Immature natural killer cell (primary cell): ENCODE measurements around the gene VPS33B. TPM values are rescaled to one million over a fixed set of nuclear protein-coding genes. Genes with fewer than 3 reads are reported as not detected.

Experiments
- DNase-seq, 3 donors: peaks; one replicate each; pipeline ENCODE4 v3.0.0; 2022; ENCODE audit warnings: mixed read lengths in 1 of 3
- H3K27ac Mint-ChIP-seq, 6 donors: one replicate each; pipeline ENCODE4 v1.8.0; 2020; ENCODE audit warnings: mixed read lengths in 6 of 6, mild to moderate bottlenecking in 5 of 6, inconsistent platforms in 4 of 6, moderate library complexity in 3 of 6
- H3K27me3 Mint-ChIP-seq, 3 donors: one replicate each; pipeline ENCODE4 v1.8.0; 2020 to 2021; ENCODE audit warnings: low read depth in 3 of 3, mild to moderate bottlenecking in 3 of 3, mixed read lengths in 3 of 3, moderate library complexity in 3 of 3, inconsistent platforms in 1 of 3
- H3K36me3 Mint-ChIP-seq, 3 donors: one replicate each; pipeline ENCODE4 v1.8.0; 2020; ENCODE audit warnings: mixed read lengths in 3 of 3, inconsistent platforms in 2 of 3, mild to moderate bottlenecking in 2 of 3
- H3K4me1 Mint-ChIP-seq, 2 donors: one replicate each; pipeline ENCODE4 v1.8.0; 2020; ENCODE audit warnings: inconsistent platforms in 2 of 2, mild to moderate bottlenecking in 2 of 2, mixed read lengths in 2 of 2, moderate library complexity in 1 of 2
- H3K4me3 Mint-ChIP-seq, 5 donors: one replicate each; pipeline ENCODE4 v1.8.0; 2020; ENCODE audit warnings: mild to moderate bottlenecking in 5 of 5, mixed read lengths in 5 of 5, inconsistent platforms in 3 of 5, moderate library complexity in 3 of 5
- H3K9me3 Mint-ChIP-seq, 6 donors: one replicate each; pipeline ENCODE4 v1.8.0; 2020; ENCODE audit warnings: mild to moderate bottlenecking in 6 of 6, mixed read lengths in 6 of 6, inconsistent platforms in 4 of 6, moderate library complexity in 3 of 6
- polyA plus RNA-seq, 3 donors: library from polyadenylated mRNA; unstranded; fragments of 300-500 nt; fragmentation: Illumina TruSeq; gene quantifications; one replicate each; pipeline ENCODE4 v1.2.3, GENCODE V29; 2021

VPS33B gene
- polyA plus RNA-seq, 3 donors from 2014 or later = 4.2 to 10.5 (median 4.7) TPM

GRCh38 chr15:90957791-90958190 is 64.6 kb downstream of the VPS33B start:
- DNase-seq = no peak
- Mint-ChIP-seq H3K4me3 (peak overlapping the region; percentile 52 to 74 (median 70)), H3K9me3 (no peaks in the 10 kb centered on the region), H3K27ac (peak overlapping the region in 2 of 6 donors; percentile 36 to 77), H3K27me3 (peaks cover 0 to 2% (median 0%) of the 10 kb centered on the region in 3 donors), H3K36me3 (peaks cover 0 to 14% (median 9%) of the 10 kb centered on the region in 3 donors), H3K4me1 (peaks cover 10 to 19% of the 10 kb centered on the region in 2 donors)

- Mint-ChIP-seq H3K27ac (peak overlapping the region in 2 of 6 donors; percentile 36 to 77), H3K27me3 (peaks cover 0 to 2% (median 0%) of the 10 kb centered on the region in 3 donors), H3K9me3 (no peaks in the 10 kb centered on the region), H3K36me3 (peaks cover 0 to 14% (median 9%) of the 10 kb centered on the region in 3 donors), H3K4me3 (peak overlapping the region; percentile 52 to 74 (median 70)), H3K4me1 (peaks cover 10 to 19% of the 10 kb centered on the region in 2 donors)
- no peak for DNase-seq
Measured at GRCh38 chr15:90957031-90957790, 65.2 kb downstream of the VPS33B start.

- peak overlapping the region; percentile 70 to 90 (median 85) for H3K4me3 Mint-ChIP-seq
- peak; percentile 49 to 52 (median 51) for DNase-seq
- peak overlapping the region in 3 of 6 donors; percentile 58 to 74 (median 65) for H3K27ac Mint-ChIP-seq
- H3K27me3 Mint-ChIP-seq = peaks cover 0 to 2% (median 2%) of the 10 kb centered on the region in 3 donors
- H3K36me3 Mint-ChIP-seq = peaks cover 4 to 13% (median 7%) of the 10 kb centered on the region in 3 donors
- peaks cover 10 to 19% of the 10 kb centered on the region in 2 donors for H3K4me1 Mint-ChIP-seq
- no peaks in the 10 kb centered on the region for H3K9me3 Mint-ChIP-seq
Measured at GRCh38 chr15:90956274-90957030, 65.9 kb downstream of the VPS33B start.

- Mint-ChIP-seq H3K4me1 (peaks cover 10 to 19% of the 10 kb centered on the region in 2 donors), H3K9me3 (no peaks in the 10 kb centered on the region)
Measured at GRCh38 chr15:90955624-90956273, 66.6 kb downstream of the VPS33B start.

GRCh38 chr15:90954712-90955623 is 67.4 kb downstream of the VPS33B start, which contains the start of gene RCCD1:
Gene RCCD1, plus strand, starts transcription at chr15:90954884. Its CDS starts 1,851 bp downstream, at chr15:90956735.
- Mint-ChIP-seq H3K9me3 (no peaks in the 10 kb centered on the region), H3K4me3 (peak within 1 kb of the TSS; percentile 79 to 90 (median 85)), H3K27ac (peak within 1 kb of the TSS; percentile 82 to 94 (median 86)), H3K27me3 (peaks cover 0 to 4% (median 2%) of the 10 kb centered on the region in 3 donors), H3K4me1 (peaks cover 10 to 19% of the 10 kb centered on the region in 2 donors), H3K36me3 (peaks cover 0 to 7% (median 4%) of the 10 kb centered on the region in 3 donors)
- DNase-seq = peak; percentile 89

More at GRCh38 chr15:90955624-90956273, 66.6 kb downstream of the VPS33B start:
- H3K4me3 Mint-ChIP-seq = peak overlapping the region; percentile 70 to 90 (median 85)
- peak overlapping the region in 4 of 6 donors; percentile 50 to 79 (median 70) for H3K27ac Mint-ChIP-seq
- H3K36me3 Mint-ChIP-seq = peaks cover under 1 to 8% (median 4%) of the 10 kb centered on the region in 3 donors
- DNase-seq = no peak
- peaks cover 0 to 4% (median 2%) of the 10 kb centered on the region in 3 donors for H3K27me3 Mint-ChIP-seq

- H3K9me3 Mint-ChIP-seq = no peaks in the 10 kb centered on the region
- peak overlapping the region; percentile 82 to 94 (median 86) for H3K27ac Mint-ChIP-seq
- no peak for DNase-seq
- H3K36me3 Mint-ChIP-seq = peaks cover 0 to 4% (median 3%) of the 10 kb centered on the region in 3 donors
- peaks cover 0 to 4% (median 2%) of the 10 kb centered on the region in 3 donors for H3K27me3 Mint-ChIP-seq
- peaks cover 10 to 19% of the 10 kb centered on the region in 2 donors for H3K4me1 Mint-ChIP-seq
- peak overlapping the region; percentile 79 to 90 (median 85) for H3K4me3 Mint-ChIP-seq
Measured at GRCh38 chr15:90953947-90954711, 68.3 kb downstream of the VPS33B start.

- Mint-ChIP-seq H3K27me3 (peaks cover 0 to 4% (median 2%) of the 10 kb centered on the region in 3 donors), H3K4me3 (peak overlapping the region in 2 of 5 donors; percentile 1 to 65), H3K4me1 (peaks cover 10 to 19% of the 10 kb centered on the region in 2 donors), H3K36me3 (peaks cover 0 to 8% (median 3%) of the 10 kb centered on the region in 3 donors), H3K27ac (peak overlapping the region in 2 of 6 donors; percentile 44 to 49), H3K9me3 (no peaks in the 10 kb centered on the region)
- no peak for DNase-seq
Measured at GRCh38 chr15:90952901-90953677, 69.3 kb downstream of the VPS33B start.

- H3K27me3 Mint-ChIP-seq = peaks cover 0 to 4% (median 2%) of the 10 kb centered on the region in 3 donors
- H3K9me3 Mint-ChIP-seq = no peaks in the 10 kb centered on the region
- H3K27ac Mint-ChIP-seq = no peak overlapping the region
- H3K4me3 Mint-ChIP-seq = no peak overlapping the region
- H3K36me3 Mint-ChIP-seq = peaks cover 0 to 11% (median 6%) of the 10 kb centered on the region in 3 donors
- no peak for DNase-seq
- peaks cover 6 to 9% of the 10 kb centered on the region in 2 donors for H3K4me1 Mint-ChIP-seq
Measured at GRCh38 chr15:90950676-90951075, 71.7 kb downstream of the VPS33B start.

GRCh38 chr15:90949979-90950675 is 72.3 kb downstream of the VPS33B start:
- DNase-seq = no peak
- H3K27ac Mint-ChIP-seq = no peak overlapping the region
- no peak overlapping the region for H3K4me3 Mint-ChIP-seq
- no peaks in the 10 kb centered on the region for H3K9me3 Mint-ChIP-seq
- H3K36me3 Mint-ChIP-seq = peaks cover 0 to 11% (median 7%) of the 10 kb centered on the region in 3 donors
- peaks cover 5 to 6% of the 10 kb centered on the region in 2 donors for H3K4me1 Mint-ChIP-seq
- H3K27me3 Mint-ChIP-seq = peaks cover 0 to 4% (median 2%) of the 10 kb centered on the region in 3 donors
